NT2/D1 (cell line): Measurements from ENCODE around the gene NTSR2.

ENCODE experiments used
- DNase-seq: peaks from one replicate; pipeline ENCODE4 v3.0.0-alpha.2; 2011; ENCODE audit warnings: low read depth, low spot score
- H3K27me3 ChIP-seq: 2 replicates; pipeline ENCODE4 v1.6.0; 2011; ENCODE audit warnings: mild to moderate bottlenecking; ENCODE audit not compliant: insufficient read length, insufficient read depth
- H3K36me3 ChIP-seq: 2 replicates; pipeline ENCODE4 v1.6.1; 2011; ENCODE audit warnings: mild to moderate bottlenecking, low read length, mixed read lengths; ENCODE audit not compliant: insufficient read depth, insufficient read length
- H3K4me1 ChIP-seq: 2 replicates; pipeline ENCODE4 v1.5.1; 2011; ENCODE audit not compliant: insufficient read depth, insufficient read length
- H3K4me3 ChIP-seq: 2 replicates; pipeline ENCODE4 v1.5.1; 2011; ENCODE audit warnings: low read depth; ENCODE audit not compliant: insufficient read length
- H3K9ac ChIP-seq: 2 replicates; pipeline ENCODE4 v1.6.0; 2011; ENCODE audit warnings: low read depth; ENCODE audit not compliant: insufficient read length
- H3K9me3 ChIP-seq: 2 replicates; pipeline ENCODE4 v1.5.1; 2011; ENCODE audit warnings: mild to moderate bottlenecking, low read length; ENCODE audit not compliant: insufficient read depth
- SUZ12 ChIP-seq: IDR thresholded peaks from 2 replicates; pipeline ENCODE4 v1.6.1; 2011; ENCODE audit not compliant: insufficient read length, insufficient read depth; ENCODE audit errors: extremely low read depth
- YY1 ChIP-seq: IDR thresholded peaks from 2 replicates; pipeline ENCODE4 v1.6.1; 2011; ENCODE audit not compliant: insufficient read length, insufficient read depth
- ZNF274 ChIP-seq: IDR thresholded peaks from 2 replicates; pipeline ENCODE4 v1.6.1; 2011; ENCODE audit warnings: mild to moderate bottlenecking, low read depth, low read length

NTSR2 gene

DNA sequence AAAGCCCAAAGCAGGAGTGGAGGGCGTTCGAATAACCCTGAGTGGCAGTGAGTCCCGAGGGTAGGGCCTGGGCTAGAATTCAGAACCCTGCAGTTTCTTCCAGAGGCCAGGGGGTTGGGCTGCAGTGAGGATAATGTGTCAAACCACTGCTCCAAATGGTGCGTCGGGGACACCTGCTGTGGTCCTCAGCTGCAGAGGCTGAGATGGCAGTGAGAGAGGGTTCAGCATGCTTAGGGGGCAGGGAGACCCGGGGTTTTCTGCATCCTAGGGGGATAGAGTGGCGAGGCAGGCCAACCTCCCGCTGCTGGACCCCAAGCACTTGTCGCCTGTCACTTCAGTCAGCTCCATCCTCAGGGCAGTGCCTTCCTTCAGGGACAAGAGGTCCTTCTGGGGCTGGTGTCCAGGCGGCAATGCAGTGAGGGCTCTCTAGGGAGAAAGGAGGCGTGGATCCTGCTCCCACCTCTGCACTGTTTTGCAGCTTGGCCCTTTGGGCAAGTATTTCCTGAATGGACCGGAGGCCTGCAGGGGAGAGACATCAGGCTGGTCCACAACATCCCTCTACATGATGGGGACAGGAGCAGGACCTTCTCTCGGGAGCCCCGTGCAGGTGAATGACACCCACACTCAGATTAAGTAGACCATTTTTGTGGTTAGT lies 8.4 kb upstream of the NTSR2 start:
- H3K9ac ChIP-seq, result no peak overlapping the region
- TF ChIP-seq SUZ12 (no peak), YY1 (no peak)
- no peak for DNase-seq
- no peaks in the 10 kb centered on the region for H3K27me3 ChIP-seq
- no peaks in the 10 kb centered on the region for H3K9me3 ChIP-seq
- no peaks in the 10 kb centered on the region for H3K36me3 ChIP-seq
- no peak overlapping the region for H3K4me3 ChIP-seq
- H3K4me1 ChIP-seq, result peaks cover 24% of the 10 kb centered on the region

DNA sequence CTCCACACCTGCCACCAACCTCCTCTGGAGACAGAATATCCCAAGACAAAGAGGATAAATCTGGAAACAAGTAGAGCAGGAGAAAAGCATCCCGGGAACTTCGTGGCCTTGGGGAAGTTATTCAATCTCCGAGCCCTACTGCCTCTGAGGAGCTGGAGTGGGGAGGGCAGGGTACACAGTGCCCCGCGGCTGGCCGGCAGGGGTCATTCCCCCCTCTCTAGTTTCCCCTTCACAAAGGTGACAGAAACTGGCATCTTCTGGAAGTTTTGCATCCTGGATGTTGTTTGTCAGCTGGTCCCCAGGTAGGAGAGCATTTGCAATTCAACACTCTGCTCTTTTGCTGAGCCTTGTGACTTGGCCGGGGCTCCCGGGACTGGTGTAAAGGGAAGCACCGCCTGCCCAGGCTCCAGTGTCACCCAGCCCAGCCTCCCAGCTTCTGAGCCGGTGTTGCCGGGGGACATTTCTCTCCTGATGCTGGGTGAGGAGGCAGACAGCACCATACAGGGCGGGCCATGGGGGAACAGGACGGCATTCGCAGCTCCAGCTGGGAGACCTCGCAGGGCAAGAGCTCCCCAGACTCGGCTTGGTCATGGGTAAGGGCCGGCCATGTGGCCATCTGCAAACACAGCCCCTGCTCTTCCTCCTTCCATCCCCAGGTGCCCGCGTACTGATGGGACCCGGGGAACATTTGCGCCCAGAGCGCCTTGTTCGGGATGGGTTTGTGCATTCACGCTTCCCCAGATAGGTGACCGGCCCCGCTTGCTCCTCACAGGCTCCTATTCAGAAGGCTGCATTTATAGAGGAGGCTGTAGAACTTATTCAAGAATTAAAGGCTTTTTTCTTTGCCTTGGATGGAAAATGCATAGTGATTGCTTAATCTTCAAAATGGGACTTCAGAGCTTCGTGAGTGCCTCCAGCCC lies 7.4 kb upstream of the NTSR2 start:
- no peak overlapping the region for H3K4me3 ChIP-seq
- H3K36me3 ChIP-seq, result no peaks in the 10 kb centered on the region
- TF ChIP-seq ZNF274, result no peak
- no peak for TF ChIP-seq SUZ12
- no peak for TF ChIP-seq YY1
- H3K4me1 ChIP-seq, result peaks cover 24% of the 10 kb centered on the region
- H3K9ac ChIP-seq, result no peak overlapping the region
- no peaks in the 10 kb centered on the region for H3K27me3 ChIP-seq
- no peaks in the 10 kb centered on the region for H3K9me3 ChIP-seq
- DNase-seq, result peak; percentile 30

DNA sequence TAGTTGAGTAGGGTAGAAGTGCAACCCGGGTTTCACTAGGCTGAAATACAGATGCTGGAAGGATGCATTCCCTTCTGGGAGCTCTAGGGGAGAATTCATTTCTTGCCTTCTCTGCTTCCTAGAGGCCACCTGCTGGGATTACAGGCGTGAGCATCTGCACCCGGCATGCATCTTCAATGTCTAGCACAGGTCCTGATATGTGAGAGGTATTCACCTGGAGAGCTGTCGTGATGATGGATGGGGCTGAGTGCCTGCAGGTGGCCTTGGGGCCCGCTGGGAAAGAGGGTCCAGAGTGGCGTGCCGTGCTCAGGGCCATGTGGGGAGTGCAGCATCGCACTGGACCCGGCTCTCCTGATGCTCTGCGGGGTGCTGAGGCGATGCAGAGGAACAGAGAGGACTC lies 6.6 kb upstream of the NTSR2 start:
- Histone ChIP-seq H3K4me3 (no peak overlapping the region), H3K36me3 (no peaks in the 10 kb centered on the region), H3K9ac (no peak overlapping the region), H3K27me3 (no peaks in the 10 kb centered on the region), H3K4me1 (peaks cover 22% of the 10 kb centered on the region), H3K9me3 (no peaks in the 10 kb centered on the region)
- no peak for DNase-seq
- TF ChIP-seq SUZ12, result no peak
- TF ChIP-seq ZNF274, result no peak
- no peak for TF ChIP-seq YY1

DNA sequence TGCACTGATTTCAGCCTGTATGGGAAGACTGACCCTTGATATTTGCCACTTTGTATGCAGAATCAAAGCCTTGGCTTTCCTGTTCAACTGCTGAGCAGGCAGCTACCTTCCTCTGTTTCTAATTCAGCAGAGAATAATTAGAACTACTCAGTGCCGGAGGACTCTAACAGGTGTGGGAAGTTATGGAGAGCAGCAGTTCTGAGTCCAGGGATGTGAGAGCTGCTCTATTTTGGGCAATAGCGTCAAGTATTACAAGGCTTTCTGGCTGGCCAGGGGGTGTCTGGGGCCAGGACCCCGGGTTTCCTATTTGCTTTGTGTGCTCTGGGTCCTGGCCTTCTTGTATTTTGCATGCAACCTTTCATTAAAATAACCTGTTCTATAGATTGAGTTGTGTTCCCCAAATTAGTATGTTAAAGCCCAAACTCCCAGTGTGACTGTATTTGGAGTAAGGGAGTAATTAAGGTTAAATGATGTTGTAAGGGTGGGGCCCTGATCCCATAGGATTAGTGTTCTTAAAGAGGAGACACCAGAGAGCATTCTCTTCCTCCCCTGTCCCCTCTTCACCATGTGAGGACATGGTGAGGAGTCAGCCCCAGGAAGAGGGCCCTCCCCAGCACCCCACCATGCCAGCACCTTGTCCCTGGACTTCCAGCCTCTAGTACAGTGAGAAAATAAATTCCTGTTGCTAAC lies 5.6 kb upstream of the NTSR2 start:
- no peak for DNase-seq
- Histone ChIP-seq H3K27me3 (peaks cover 6% of the 10 kb centered on the region), H3K9me3 (no peaks in the 10 kb centered on the region), H3K36me3 (no peaks in the 10 kb centered on the region), H3K9ac (no peak overlapping the region), H3K4me3 (no peak overlapping the region), H3K4me1 (peaks cover 18% of the 10 kb centered on the region)
- TF ChIP-seq ZNF274 (no peak), SUZ12 (no peak), YY1 (no peak)

DNA sequence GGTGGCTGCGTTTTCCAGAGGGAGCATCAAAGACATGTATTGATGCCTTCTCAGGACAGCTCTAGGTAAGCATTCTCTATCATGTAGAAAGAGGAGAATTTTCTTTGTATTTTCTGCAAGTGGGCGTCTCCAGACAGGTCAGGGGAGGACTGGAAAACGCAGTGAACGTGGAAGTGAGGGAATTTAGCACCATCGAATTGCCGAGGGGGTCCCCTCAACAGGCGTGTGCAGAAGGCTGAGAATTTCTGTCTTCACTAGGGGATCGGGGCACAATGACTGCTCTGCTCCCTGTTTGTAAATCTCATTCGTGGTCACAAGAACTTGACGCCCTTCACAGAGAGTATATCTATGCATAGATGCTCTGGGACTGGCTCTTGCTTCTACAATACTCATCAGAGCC lies 5.0 kb upstream of the NTSR2 start:
- Histone ChIP-seq H3K4me3 (no peak overlapping the region), H3K9me3 (no peaks in the 10 kb centered on the region), H3K9ac (no peak overlapping the region), H3K27me3 (peaks cover 12% of the 10 kb centered on the region), H3K36me3 (no peaks in the 10 kb centered on the region), H3K4me1 (peaks cover 15% of the 10 kb centered on the region)
- no peak for TF ChIP-seq SUZ12
- no peak for TF ChIP-seq ZNF274
- no peak for TF ChIP-seq YY1
- no peak for DNase-seq

DNA sequence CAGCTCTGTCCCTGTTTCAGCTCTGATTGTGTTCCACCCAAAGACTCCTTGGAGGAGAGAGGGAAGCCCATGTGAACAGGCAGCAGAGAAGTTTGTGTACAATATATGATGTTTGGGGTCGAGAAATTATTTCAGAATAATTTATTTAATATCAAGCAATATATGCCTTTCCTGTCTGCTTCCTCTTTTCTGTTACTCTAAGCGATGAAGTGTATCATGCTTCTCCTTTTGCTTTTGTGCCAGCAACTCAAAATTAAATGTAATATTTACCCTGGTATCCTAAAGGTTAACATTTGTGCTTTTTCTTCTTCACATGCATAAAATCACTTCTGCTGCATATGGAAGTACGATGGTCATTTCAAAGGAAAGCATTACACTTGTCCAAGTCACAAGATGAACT lies 2.4 kb upstream of the NTSR2 start:
- Histone ChIP-seq H3K9ac (no peak overlapping the region), H3K4me1 (peaks cover 9% of the 10 kb centered on the region), H3K36me3 (no peaks in the 10 kb centered on the region), H3K9me3 (no peaks in the 10 kb centered on the region), H3K27me3 (peaks cover 36% of the 10 kb centered on the region), H3K4me3 (no peak overlapping the region)
- DNase-seq, result no peak
- TF ChIP-seq YY1 (no peak), ZNF274 (no peak), SUZ12 (no peak)
